Suprapubic skin (tissue), 4 donors: Measurements from ENCODE around the gene TNKS2. TPM values are rescaled to one million over a fixed set of nuclear protein-coding genes. Genes with fewer than 3 reads are reported as not detected.
A peak's percentile ranks its signal among the peaks of the same experiment; 100 is the strongest.

Experiments
- DNase-seq, 2 donors: peaks; one replicate each; pipeline ENCODE4 v3.0.0-alpha.2; 2019; ENCODE audit warnings: low spot score in 2 of 2
- H3K27ac ChIP-seq: fragments of 200-600 bp; sonication (generic); one replicate; pipeline ENCODE4 v1.5.1; 2019
- H3K27me3 ChIP-seq: fragments of 200-600 bp; sonication (generic); one replicate; pipeline ENCODE4 v1.5.1; 2019
- H3K36me3 ChIP-seq: fragments of 200-600 bp; sonication (generic); one replicate; pipeline ENCODE4 v1.5.1; 2019
- H3K4me1 ChIP-seq: fragments of 200-600 bp; sonication (generic); one replicate; pipeline ENCODE4 v1.5.1; 2019
- H3K4me3 ChIP-seq: fragments of 200-600 bp; sonication (generic); one replicate; pipeline ENCODE4 v1.5.1; 2019; ENCODE audit warnings: mild to moderate bottlenecking
- H3K9me3 ChIP-seq: fragments of 200-600 bp; sonication (generic); one replicate; pipeline ENCODE4 v1.5.1; 2019
- CTCF ChIP-seq, 2 donors: fragments of 200-600 bp in 1 of 2; fragments of 450-650 bp in 1 of 2; sonication (generic) in 1 of 2; IDR thresholded peaks; one replicate each; pipeline ENCODE4 v1.5.1; 2016 to 2019; ENCODE audit warnings: antibody characterized with exemption in 2 of 2, mild to moderate bottlenecking in 1 of 2, moderate library complexity in 1 of 2
- EP300 ChIP-seq: sonication (generic); formaldehyde crosslinking; IDR thresholded peaks from one replicate; pipeline ENCODE4 v1.6.1; 2017; ENCODE audit warnings: antibody characterized with exemption
- POLR2A ChIP-seq, 2 donors: fragments of 450-650 bp; IDR thresholded peaks; one replicate each; pipeline ENCODE4 v1.6.1; 2017; ENCODE audit warnings: antibody characterized with exemption in 2 of 2, mild to moderate bottlenecking in 2 of 2, moderate library complexity in 2 of 2
- POLR2AphosphoS5 ChIP-seq, 3 donors: sonication (generic); formaldehyde crosslinking; IDR thresholded peaks; one replicate each; pipeline ENCODE4 v1.6.1; 2017; ENCODE audit warnings: antibody characterized with exemption in 3 of 3
- WGBS: methylation state at CpG from one replicate; pipeline ENCODE4 v1.1.5; 2018; 5-methylcytosine and 5-hydroxymethylcytosine counted together
- total RNA-seq, 4 donors: library from RNA; depleted of rRNA; stranded (reverse); fragments of >200 nt; gene quantifications; one replicate each; pipeline ENCODE4 v1.1.0, GENCODE V29; 2016

The TNKS2 gene
- total RNA-seq, 4 donors from 2014 or later, result 33.8 to 69.4 (median 47.0) TPM

GRCh38 chr10:91856637-91857036 is 58.4 kb downstream of the TNKS2 start:
- DNase-seq, result no peak
- Histone ChIP-seq H3K36me3 (peaks cover 96% of the 10 kb centered on the region), H3K9me3 (no peaks in the 10 kb centered on the region), H3K27me3 (no peaks in the 10 kb centered on the region), H3K4me1 (no peaks in the 10 kb centered on the region), H3K4me3 (no peak overlapping the region), H3K27ac (no peak overlapping the region)
- WGBS, result 71% methylated on average over 6 of the region's 6 CpGs
- TF ChIP-seq EP300, result no peak
- TF ChIP-seq POLR2AphosphoS5 (IDR thresholded peaks at IDR 0.05), result no peak
- TF ChIP-seq CTCF (IDR thresholded peaks at IDR 0.05), result peak in 1 of 2 donors; percentile 12
- no peak for TF ChIP-seq POLR2A (IDR thresholded peaks at IDR 0.05)

- no peak overlapping the region for H3K4me3 ChIP-seq
- no peak for DNase-seq
- WGBS, result 93% methylated on average over 1 of the region's 1 CpG
- H3K27ac ChIP-seq, result no peak overlapping the region
- TF ChIP-seq EP300 (no peak), POLR2A (IDR thresholded peaks at IDR 0.05) (no peak), POLR2AphosphoS5 (IDR thresholded peaks at IDR 0.05) (no peak), CTCF (IDR thresholded peaks at IDR 0.05) (no peak)
- H3K4me1 ChIP-seq, result no peaks in the 10 kb centered on the region
- no peaks in the 10 kb centered on the region for H3K27me3 ChIP-seq
- no peaks in the 10 kb centered on the region for H3K9me3 ChIP-seq
- H3K36me3 ChIP-seq, result peaks cover 87% of the 10 kb centered on the region
Measured at GRCh38 chr10:91860885-91861284, 62.7 kb downstream of the TNKS2 start.

GRCh38 chr10:91864099-91864498 is 65.9 kb downstream of the TNKS2 start:
- Histone ChIP-seq H3K36me3 (peaks cover 60% of the 10 kb centered on the region), H3K27me3 (no peaks in the 10 kb centered on the region), H3K4me3 (no peak overlapping the region), H3K4me1 (no peaks in the 10 kb centered on the region), H3K9me3 (no peaks in the 10 kb centered on the region), H3K27ac (no peak overlapping the region)
- WGBS, result 43% methylated on average over 2 of the region's 2 CpGs
- TF ChIP-seq POLR2A (IDR thresholded peaks at IDR 0.05), result no peak
- TF ChIP-seq EP300, result no peak
- no peak for DNase-seq

GRCh38 chr10:91864744-91865143 is 66.5 kb downstream of the TNKS2 start:
- H3K36me3 ChIP-seq, result peaks cover 53% of the 10 kb centered on the region
- no peak overlapping the region for H3K4me3 ChIP-seq
- H3K4me1 ChIP-seq, result no peaks in the 10 kb centered on the region
- no peaks in the 10 kb centered on the region for H3K9me3 ChIP-seq
- no peaks in the 10 kb centered on the region for H3K27me3 ChIP-seq
- no peak for TF ChIP-seq CTCF (IDR thresholded peaks at IDR 0.05)
- TF ChIP-seq EP300, result no peak
- no peak for TF ChIP-seq POLR2AphosphoS5 (IDR thresholded peaks at IDR 0.05)
- no peak for TF ChIP-seq POLR2A (IDR thresholded peaks at IDR 0.05)
- no peak for DNase-seq
- 75% methylated on average over 2 of the region's 2 CpGs for WGBS
- no peak overlapping the region for H3K27ac ChIP-seq

- Histone ChIP-seq H3K4me3 (no peak overlapping the region), H3K27ac (no peak overlapping the region), H3K4me1 (no peaks in the 10 kb centered on the region), H3K27me3 (no peaks in the 10 kb centered on the region), H3K36me3 (peaks cover 45% of the 10 kb centered on the region), H3K9me3 (no peaks in the 10 kb centered on the region)
- TF ChIP-seq POLR2AphosphoS5 (IDR thresholded peaks at IDR 0.05) (no peak), CTCF (IDR thresholded peaks at IDR 0.05) (no peak), POLR2A (IDR thresholded peaks at IDR 0.05) (no peak), EP300 (no peak)
- 86% methylated on average over 2 of the region's 2 CpGs for WGBS
- no peak for DNase-seq
Measured at GRCh38 chr10:91865562-91866081, 67.4 kb downstream of the TNKS2 start.

- DNase-seq, result no peak
- Histone ChIP-seq H3K27me3 (no peaks in the 10 kb centered on the region), H3K4me3 (no peak overlapping the region), H3K27ac (no peak overlapping the region), H3K9me3 (no peaks in the 10 kb centered on the region), H3K4me1 (peaks cover 4% of the 10 kb centered on the region), H3K36me3 (no peaks in the 10 kb centered on the region)
- 97% methylated on average over 2 of the region's 2 CpGs for WGBS
- no peak for TF ChIP-seq POLR2AphosphoS5 (IDR thresholded peaks at IDR 0.05)
- TF ChIP-seq POLR2A (IDR thresholded peaks at IDR 0.05), result no peak
- no peak for TF ChIP-seq CTCF (IDR thresholded peaks at IDR 0.05)
- TF ChIP-seq EP300, result no peak
Measured at GRCh38 chr10:91875156-91875555, 76.9 kb downstream of the TNKS2 start.
